Heart right ventricle (tissue), 16 donors: ENCODE measurements around the gene SMYD2. TPM values are rescaled to one million over a fixed set of nuclear protein-coding genes. Genes with fewer than 3 reads are reported as not detected.

Source experiments
- ATAC-seq, 8 donors: fragments of 200-7000 bp; cut with Tn5 transposase; one replicate each; pipeline ENCODE4 v1.9.1; 2020; ENCODE audit warnings: mild to moderate bottlenecking in 8 of 8, moderate library complexity in 8 of 8, moderate number of reproducible peaks in 1 of 8
- DNase-seq, 2 donors: peaks; one replicate each; pipeline ENCODE4 v3.0.0-alpha.2; 2020
- H3K27ac ChIP-seq, 10 donors: fragments of 200-600 bp; sonication (generic) in 2 of 10; one replicate each; pipeline versions ENCODE4 v1.5.0 to v1.8.0; 2020 to 2022; ENCODE audit warnings: mild to moderate bottlenecking in 3 of 10
- H3K27me3 ChIP-seq, 7 donors: fragments of 200-600 bp; one replicate each; pipeline ENCODE4 v1.8.0; 2021 to 2022; ENCODE audit warnings: mild to moderate bottlenecking in 2 of 7
- H3K36me3 ChIP-seq, 9 donors: fragments of 200-600 bp; sonication (generic) in 1 of 9; one replicate each; pipeline versions ENCODE4 v1.5.0 to v1.8.0; 2020 to 2022; ENCODE audit warnings: mild to moderate bottlenecking in 2 of 9
- H3K4me1 ChIP-seq, 9 donors: fragments of 200-600 bp; sonication (generic) in 1 of 9; one replicate each; pipeline versions ENCODE4 v1.5.0 to v1.8.0; 2020 to 2022; ENCODE audit warnings: mild to moderate bottlenecking in 4 of 9
- H3K4me3 ChIP-seq, 10 donors: fragments of 200-600 bp; sonication (generic) in 2 of 10; one replicate each; pipeline versions ENCODE4 v1.5.0 to v1.8.0; 2020 to 2022; ENCODE audit warnings: mild to moderate bottlenecking in 7 of 10, moderate library complexity in 2 of 10
- H3K9me3 ChIP-seq, 11 donors: fragments of 200-600 bp in 10 of 11; sonication (generic) in 2 of 11; one replicate each; pipeline versions ENCODE4 v1.5.0 to v1.8.0; 2013 to 2022; ENCODE audit warnings: mild to moderate bottlenecking in 2 of 11, control low read depth in 1 of 11, moderate library complexity in 1 of 11
- CTCF ChIP-seq, 9 donors: fragments of 200-600 bp; sonication (generic) in 2 of 9; IDR thresholded peaks; one replicate each; pipeline versions ENCODE4 v1.5.0 to v1.8.0; 2021 to 2022; ENCODE audit warnings: antibody characterized with exemption in 9 of 9, mild to moderate bottlenecking in 5 of 9, moderate library complexity in 1 of 9
- WGBS, 2 donors: extraction: QIAGEN DNeasy Blood & Tissue Kit; methylation state at CpG; one replicate each; pipeline ENCODE4 v1.1.7; 2013; ENCODE audit warnings: inconsistent platforms in 1 of 2; 5-methylcytosine and 5-hydroxymethylcytosine counted together
- intact Hi-C, 10 donors: fragments of 100-400 bp; cut with DNase I; formaldehyde crosslinking; loops; one replicate each; pipeline versions ENCODE4 v1.11.1 to v1.14.2; 2022
- polyA plus RNA-seq, 2 donors: library from polyadenylated mRNA; stranded (reverse); fragments of 200-250 nt; gene quantifications; one replicate each; pipeline ENCODE4 v1.2.3, GENCODE V29; 2013
- total RNA-seq, 10 donors: library from RNA; stranded (reverse); fragmentation: NEBNext Ultra II Directional in 3 of 10; extraction: Animal tissue kit (Norgen Biotek cat#: 25700) in 3 of 10; gene quantifications; one replicate each; pipeline versions ENCODE4 v1.2.1 to v1.2.4, GENCODE V29; 2021 to 2023
- donor health status: Arrhythmogenic right ventricular cardiomyopathy.
- donor health status: ischemic (EF 13 %, LVEDD 7.1; RV severe dilation, severe dysfunction).
- donor health status: healthy with polysubstance abuse.
- donor health status: DM: no; HTN: yes; CAD: no.
- donor health status: DM: no; HTN: no; CAD: no.
- donor health status: ischemic (EF 25% LVEDD 6.9; RV normal size, moderate dysfunction).
- donor health status: ischemic (EF 25% LVEDD 5.7; RV mildly dilated, moderate dysfunction).
- donor health status: healthy.
- donor health status: DM: yes; HTN: yes; CAD: no.
- donor health status: Ischemic cardiomyopathy.
- donor health status: ischemic (EF 35%, LVEDD 5.7; RV mildly dilated, moderate dysfunction).
- donor health status: nonischemic (EF 11% LVEDD 7.7; RV severe dilation, severe dysfunction).
- donor health status: DM: yes; HTN: yes; CAD: no.
- donor health status: PGD.
- donor health status: ischemic (EF 29% LVEDD 5.4; RV normal size, mild dysfunction).
- donor health status: nonischemic (EF 23%, LVEDD 6.1; RV moderate dilation, normal function).

SMYD2 gene
- total and polyA plus RNA-seq, 12 donors = 97.3 to 438 (median 292) TPM

GRCh38 chr1:214303141-214303930, 22.4 kb downstream of the SMYD2 start:
- 39 to 56% methylated on average over 25 of the region's 25 CpGs for WGBS, 2 donors
- DNase-seq (no peak), ATAC-seq (peak in 3 of 8 donors; percentile 34 to 44 (median 35))
- peak overlapping the region in 3 of 10 donors; percentile 5 to 18 (median 12) for H3K4me3 ChIP-seq
- no peak for TF ChIP-seq CTCF (IDR thresholded peaks at IDR 0.05)
- intact Hi-C loops = no loop called here
- H3K27ac ChIP-seq = peak overlapping the region in 1 of 10 donors; percentile 4
- no peaks in the 10 kb centered on the region for H3K9me3 ChIP-seq
- no peaks in the 10 kb centered on the region for H3K27me3 ChIP-seq
- H3K36me3 ChIP-seq = peaks cover 0 to 18% (median 0%) of the 10 kb centered on the region in 9 donors
- peaks cover 0 to 68% (median 17%) of the 10 kb centered on the region in 9 donors for H3K4me1 ChIP-seq

- Histone ChIP-seq H3K27ac (no peak overlapping the region), H3K4me3 (no peak overlapping the region), H3K4me1 (peaks cover 0 to 84% (median 22%) of the 10 kb centered on the region in 9 donors), H3K27me3 (no peaks in the 10 kb centered on the region), H3K36me3 (peaks cover 0 to 18% (median 0%) of the 10 kb centered on the region in 9 donors), H3K9me3 (no peaks in the 10 kb centered on the region)
- no peak for TF ChIP-seq CTCF (IDR thresholded peaks at IDR 0.05)
- 89 to 93% methylated on average over 9 of the region's 9 CpGs for WGBS, 2 donors
- no peak for DNase-seq
- intact Hi-C loops = no loop called here
- no peak for ATAC-seq
Observed at GRCh38 chr1:214305164-214305751, 24.3 kb downstream of the SMYD2 start.

GRCh38 chr1:214306269-214306668, 25.3 kb downstream of the SMYD2 start:
- H3K4me3 ChIP-seq = no peak overlapping the region
- peaks cover 0 to 18% (median 0%) of the 10 kb centered on the region in 9 donors for H3K36me3 ChIP-seq
- no peaks in the 10 kb centered on the region for H3K9me3 ChIP-seq
- ATAC-seq (no peak), DNase-seq (no peak)
- intact Hi-C loops = no loop called here
- peak overlapping the region in 1 of 10 donors; percentile 14 for H3K27ac ChIP-seq
- H3K27me3 ChIP-seq = no peaks in the 10 kb centered on the region
- WGBS, 2 donors = 82 to 88% methylated on average over 6 of the region's 6 CpGs
- no peak for TF ChIP-seq CTCF (IDR thresholded peaks at IDR 0.05)
- peaks cover 0 to 82% (median 29%) of the 10 kb centered on the region in 9 donors for H3K4me1 ChIP-seq

- intact Hi-C loops = loop anchor here in 1 of 10 donors (5.0 kb wide), 1 partner anchor 33 kb away; no protein-coding TSS in a partner anchor
- peak overlapping the region in 2 of 10 donors; percentile 5 to 10 for H3K27ac ChIP-seq
- no peaks in the 10 kb centered on the region for H3K27me3 ChIP-seq
- peaks cover 0 to 16% (median 0%) of the 10 kb centered on the region in 9 donors for H3K36me3 ChIP-seq
- H3K4me3 ChIP-seq = peak overlapping the region in 1 of 10 donors; percentile 12
- H3K9me3 ChIP-seq = no peaks in the 10 kb centered on the region
- TF ChIP-seq CTCF (IDR thresholded peaks at IDR 0.05) = no peak
- no peak for ATAC-seq
- peaks cover 0 to 75% (median 32%) of the 10 kb centered on the region in 9 donors for H3K4me1 ChIP-seq
- no peak for DNase-seq
- WGBS, 2 donors = 79 to 85% methylated on average over 3 of the region's 3 CpGs
Observed at GRCh38 chr1:214310010-214310409, 29.1 kb downstream of the SMYD2 start.
